ENCODE results near the gene LMX1B.

DNA sequence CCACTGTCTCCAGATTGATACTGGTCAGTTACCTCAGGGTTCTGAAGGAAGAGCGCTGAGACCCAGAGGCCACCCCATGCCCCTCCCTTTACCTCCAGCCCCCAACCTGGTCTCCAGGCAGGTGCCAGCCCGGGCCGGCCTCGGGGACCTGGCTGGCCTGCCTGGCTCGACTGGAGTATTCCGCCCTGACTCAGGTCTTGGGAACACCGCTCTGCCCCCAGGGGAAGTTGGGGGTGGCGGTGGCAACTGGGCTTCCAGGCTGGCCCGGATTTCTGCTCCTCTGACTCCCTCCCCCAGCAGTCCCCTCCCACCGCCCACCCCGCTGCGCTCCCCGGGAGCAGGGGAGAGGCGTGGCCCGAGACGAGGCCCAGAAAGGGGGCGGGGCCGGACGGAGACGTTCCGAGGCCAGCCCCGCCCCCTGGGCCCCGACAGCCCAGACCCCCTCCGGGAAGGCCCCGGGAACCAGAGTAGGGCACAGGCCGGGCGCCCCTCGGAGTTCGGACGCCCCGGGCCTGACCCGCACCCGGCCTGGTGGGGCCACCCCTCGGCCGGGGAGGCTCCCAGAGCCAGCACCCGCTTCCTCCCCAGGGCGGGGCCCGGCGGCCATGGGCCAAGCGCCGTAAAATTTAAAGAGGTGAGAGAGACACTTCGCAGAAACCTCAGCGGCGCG, 108.7 kb downstream of the LMX1B start:
- TF ChIP-seq, protein P1, sequence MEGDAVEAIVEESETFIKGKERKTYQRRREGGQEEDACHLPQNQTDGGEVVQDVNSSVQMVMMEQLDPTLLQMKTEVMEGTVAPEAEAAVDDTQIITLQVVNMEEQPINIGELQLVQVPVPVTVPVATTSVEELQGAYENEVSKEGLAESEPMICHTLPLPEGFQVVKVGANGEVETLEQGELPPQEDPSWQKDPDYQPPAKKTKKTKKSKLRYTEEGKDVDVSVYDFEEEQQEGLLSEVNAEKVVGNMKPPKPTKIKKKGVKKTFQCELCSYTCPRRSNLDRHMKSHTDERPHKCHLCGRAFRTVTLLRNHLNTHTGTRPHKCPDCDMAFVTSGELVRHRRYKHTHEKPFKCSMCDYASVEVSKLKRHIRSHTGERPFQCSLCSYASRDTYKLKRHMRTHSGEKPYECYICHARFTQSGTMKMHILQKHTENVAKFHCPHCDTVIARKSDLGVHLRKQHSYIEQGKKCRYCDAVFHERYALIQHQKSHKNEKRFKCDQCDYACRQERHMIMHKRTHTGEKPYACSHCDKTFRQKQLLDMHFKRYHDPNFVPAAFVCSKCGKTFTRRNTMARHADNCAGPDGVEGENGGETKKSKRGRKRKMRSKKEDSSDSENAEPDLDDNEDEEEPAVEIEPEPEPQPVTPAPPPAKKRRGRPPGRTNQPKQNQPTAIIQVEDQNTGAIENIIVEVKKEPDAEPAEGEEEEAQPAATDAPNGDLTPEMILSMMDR (IDR thresholded peaks at IDR 0.05), result no peak
- TF ChIP-seq POLR2A (IDR thresholded peaks at IDR 0.05), result peak in 1 of 2 donors; percentile 4

All from lower leg skin (tissue), 3 donors.